GM21381 (cell line): Measurements from ENCODE around the gene CTDP1.

Experiments
- ATAC-seq: cut with Tn5 transposase; IDR thresholded peaks from one replicate; pipeline ENCODE4 v1.9.1; 2021; ENCODE audit warnings: mild to moderate bottlenecking, moderate library complexity; ENCODE audit not compliant: unreplicated experiment

Gene CTDP1

GRCh38 chr18:79755496-79756142, 76.0 kb downstream of the CTDP1 start:
- no peak for ATAC-seq

DNA sequence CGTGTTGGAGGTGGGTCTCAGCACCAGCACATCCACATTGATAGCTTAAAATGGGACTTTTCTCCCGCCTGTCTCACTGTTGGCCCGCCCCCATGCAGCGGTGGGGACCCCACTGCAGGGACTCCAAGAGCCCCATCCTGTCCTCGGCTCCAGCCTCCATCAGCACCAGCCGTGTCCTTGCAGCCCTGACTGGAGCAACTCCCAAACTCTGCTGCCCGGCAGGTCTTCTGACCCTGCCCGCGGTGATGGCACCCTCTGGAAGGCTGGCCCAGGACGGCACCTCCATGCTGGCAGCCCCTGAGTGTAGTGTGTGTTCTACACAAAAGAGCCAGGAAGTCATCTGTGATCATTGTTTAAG, 76.5 kb downstream of the CTDP1 start:
- ATAC-seq = no peak

GRCh38 chr18:79756826-79757225, 77.2 kb downstream of the CTDP1 start:
- no peak for ATAC-seq

GRCh38 chr18:79760348-79760747, 80.7 kb downstream of the CTDP1 start:
- no peak for ATAC-seq

DNA sequence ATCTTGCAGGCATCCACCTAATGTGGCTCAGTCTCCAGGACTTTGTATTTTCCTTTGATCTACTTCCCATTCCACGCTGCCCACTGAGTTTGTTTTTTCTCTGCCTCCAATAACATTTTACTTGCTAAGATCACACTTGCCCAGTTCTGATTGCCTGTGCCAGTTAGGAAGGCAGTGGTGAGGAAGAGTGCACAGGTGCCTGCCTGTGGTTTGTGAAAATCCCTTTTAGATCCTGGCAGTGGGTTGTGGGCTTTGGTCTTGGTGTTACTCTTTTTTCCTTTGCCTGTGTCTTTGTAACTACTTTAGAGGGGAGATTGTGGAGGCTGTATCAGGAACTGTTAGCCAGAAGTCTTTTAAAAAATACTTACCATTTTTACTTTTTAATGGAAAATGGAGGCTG, 81.3 kb downstream of the CTDP1 start:
- no peak for ATAC-seq

DNA sequence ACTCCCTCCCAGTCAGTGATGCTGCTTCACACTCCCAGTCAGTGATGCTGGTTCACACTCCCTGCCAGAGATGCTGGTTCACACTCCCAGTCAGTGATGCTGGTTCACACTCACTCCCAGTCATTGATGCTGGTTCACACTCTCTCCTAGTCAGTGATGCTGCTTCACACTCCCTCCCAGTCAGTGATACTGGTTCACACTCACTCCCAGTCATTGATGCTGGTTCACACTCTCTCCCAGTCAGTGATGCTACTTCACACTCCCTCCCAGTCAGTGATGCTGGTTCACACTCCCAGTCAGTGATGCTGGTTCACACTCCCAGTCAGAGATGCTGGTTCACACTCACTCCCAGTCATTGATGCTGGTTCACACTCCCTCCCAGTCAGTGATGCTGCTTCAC, 83.8 kb downstream of the CTDP1 start:
- ATAC-seq = no peak

- ATAC-seq = no peak
Measured at GRCh38 chr18:79764131-79764530, 84.5 kb downstream of the CTDP1 start.

GRCh38 chr18:79765491-79766245, 86.1 kb downstream of the CTDP1 start:
- ATAC-seq = no peak

DNA sequence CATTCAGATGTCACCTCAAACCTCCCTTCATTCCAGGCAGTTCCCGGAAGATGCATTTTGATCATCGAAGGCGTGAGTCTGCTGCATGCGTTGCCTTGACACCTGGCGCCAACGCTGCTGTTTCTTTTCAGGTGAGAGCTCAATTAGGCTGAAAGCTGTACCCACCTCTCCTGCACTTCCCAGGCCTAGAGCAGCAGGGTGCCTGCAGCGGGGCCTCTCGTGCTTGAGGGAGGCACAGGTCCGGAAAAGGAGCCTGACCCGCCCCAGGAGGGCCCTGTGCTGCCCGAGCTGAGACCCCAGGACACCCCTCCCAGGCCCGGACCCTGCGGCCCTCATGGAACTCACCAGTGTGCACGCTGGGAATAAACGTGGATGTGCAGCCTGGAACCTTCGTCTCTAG, 86.7 kb downstream of the CTDP1 start:
- no peak for ATAC-seq

GRCh38 chr18:79768745-79769144, 89.1 kb downstream of the CTDP1 start:
- ATAC-seq = no peak

GRCh38 chr18:79769698-79770500, 90.3 kb downstream of the CTDP1 start:
- no peak for ATAC-seq

DNA sequence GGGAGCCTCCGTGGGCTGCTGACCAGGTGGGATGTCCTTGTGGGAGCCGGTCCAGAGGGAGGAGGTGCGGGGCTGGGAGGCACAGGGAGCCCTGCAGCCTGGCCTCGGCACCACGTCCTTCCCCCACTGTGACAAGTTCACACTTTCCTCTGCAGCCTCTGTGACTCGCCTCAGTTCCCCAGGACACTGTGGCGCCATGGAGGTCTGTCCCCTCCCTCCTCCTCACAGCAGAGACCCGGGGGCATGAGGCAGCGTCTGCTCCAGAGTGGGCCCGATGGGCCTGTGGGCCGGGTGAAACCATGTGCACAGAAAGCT, 90.9 kb downstream of the CTDP1 start:
- no peak for ATAC-seq

DNA sequence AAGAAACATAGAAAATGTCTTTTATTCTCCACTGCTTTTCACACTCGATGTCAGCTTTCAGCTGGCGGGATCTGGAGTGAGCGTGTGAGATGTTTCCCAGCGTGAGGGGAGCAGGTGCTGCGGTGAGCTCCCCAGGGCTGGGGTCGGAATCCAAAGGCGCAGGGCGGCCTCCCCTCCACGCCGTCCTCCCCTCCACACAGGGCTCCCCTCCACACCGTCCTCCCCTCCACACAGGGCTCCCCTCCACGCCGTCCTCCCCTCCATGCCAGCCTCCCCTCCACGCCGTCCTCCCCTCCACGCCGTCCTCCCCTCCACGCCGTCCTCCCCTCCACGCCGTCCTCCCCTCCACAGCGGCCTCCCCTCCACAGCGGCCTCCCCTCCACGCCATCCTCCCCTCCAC, 91.2 kb downstream of the CTDP1 start:
- ATAC-seq = no peak

- no peak for ATAC-seq
Measured at GRCh38 chr18:79771446-79772107, 92.0 kb downstream of the CTDP1 start.

DNA sequence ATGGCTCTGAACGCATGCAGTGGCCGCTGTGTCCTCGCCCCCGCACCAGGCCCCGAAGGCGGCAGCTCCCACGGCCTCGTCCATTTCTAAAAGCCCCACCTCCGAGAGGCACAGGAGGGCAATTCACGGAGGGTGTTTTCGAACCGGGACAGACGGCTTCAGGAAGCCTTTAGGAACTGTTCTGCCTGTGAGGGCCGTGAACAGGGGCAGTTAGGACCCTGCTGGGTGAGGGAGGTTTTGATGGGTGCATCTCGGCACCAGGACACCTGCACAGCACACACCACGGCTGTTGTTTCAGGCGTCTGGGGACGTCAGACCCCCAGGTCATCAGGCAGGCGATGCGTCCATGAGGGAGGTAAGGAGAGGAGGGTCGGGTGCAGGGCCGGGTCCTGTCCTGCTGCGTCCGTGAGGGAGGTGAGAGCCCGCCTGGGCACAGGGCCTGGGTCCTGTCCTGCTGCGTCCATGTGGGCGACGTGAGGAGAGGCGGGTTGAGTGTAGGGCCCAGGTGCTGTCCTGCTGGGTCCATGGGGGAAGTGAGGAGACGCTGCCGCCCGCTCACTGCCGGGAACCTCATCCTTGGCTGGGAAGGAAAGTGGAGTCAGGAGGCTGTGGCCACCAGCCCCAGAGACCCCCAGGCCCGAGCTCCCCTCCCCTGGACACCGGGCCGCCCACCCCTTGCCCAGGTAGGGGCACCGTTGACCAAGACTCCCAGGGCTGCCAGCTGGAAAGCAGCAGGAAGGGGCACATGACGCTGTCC, 92.7 kb downstream of the CTDP1 start:
- no peak for ATAC-seq

GRCh38 chr18:79772865-79773696, 93.5 kb downstream of the CTDP1 start:
- ATAC-seq = no peak

DNA sequence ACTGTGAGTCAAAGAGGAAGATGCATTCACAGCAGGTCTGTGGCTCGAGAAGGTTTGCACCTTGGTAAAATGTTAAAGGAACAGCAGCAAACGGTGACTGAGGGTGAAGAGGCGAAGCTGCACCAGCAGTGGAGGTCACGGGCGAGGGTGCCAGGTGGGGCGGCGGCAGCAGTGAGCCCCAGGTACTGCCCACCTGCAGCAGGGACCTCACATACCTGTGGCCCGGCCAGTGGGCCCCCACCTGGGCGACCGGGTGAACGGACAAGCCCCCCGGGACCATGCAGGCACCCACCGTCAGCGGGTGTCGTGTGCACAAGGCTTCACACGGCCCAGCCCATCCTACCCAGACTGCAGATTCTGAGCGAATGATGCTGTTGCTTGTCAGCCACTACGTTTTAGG, 94.5 kb downstream of the CTDP1 start:
- no peak for ATAC-seq

GRCh38 chr18:79775441-79776221, 96.0 kb downstream of the CTDP1 start:
- no peak for ATAC-seq

DNA sequence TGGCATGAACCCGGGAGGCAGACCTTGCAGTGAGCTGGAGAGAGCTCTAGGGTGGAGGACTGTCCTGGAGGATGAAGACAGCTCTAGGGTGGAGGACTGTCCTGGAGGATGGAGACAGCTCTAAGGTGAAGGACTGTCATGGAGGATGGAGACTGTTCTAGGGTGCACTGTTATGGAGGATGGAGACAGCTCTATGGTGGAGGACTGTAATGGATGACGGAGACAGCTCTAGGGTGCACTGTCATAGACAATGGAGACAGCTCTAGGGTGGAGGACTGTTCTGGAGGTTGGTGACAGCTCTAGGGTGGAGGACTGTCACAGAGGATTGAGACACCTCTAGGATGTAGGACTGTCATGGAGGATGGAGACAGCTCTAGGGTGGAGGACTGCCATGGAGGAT, 97.1 kb downstream of the CTDP1 start:
- ATAC-seq = no peak
